ENCODE data around the gene PHACTR4. TPM values are rescaled to one million over a fixed set of nuclear protein-coding genes. Genes with fewer than 3 reads are reported as not detected.
"Not testable (repeated sequence)": the region's sequence is repeated elsewhere in the genome, so short reads cannot be mapped to it uniquely, and the experiment has no call there.

PHACTR4 gene
- total RNA-seq, 1 experiment from 2014 or later: 52.9 TPM

DNA sequence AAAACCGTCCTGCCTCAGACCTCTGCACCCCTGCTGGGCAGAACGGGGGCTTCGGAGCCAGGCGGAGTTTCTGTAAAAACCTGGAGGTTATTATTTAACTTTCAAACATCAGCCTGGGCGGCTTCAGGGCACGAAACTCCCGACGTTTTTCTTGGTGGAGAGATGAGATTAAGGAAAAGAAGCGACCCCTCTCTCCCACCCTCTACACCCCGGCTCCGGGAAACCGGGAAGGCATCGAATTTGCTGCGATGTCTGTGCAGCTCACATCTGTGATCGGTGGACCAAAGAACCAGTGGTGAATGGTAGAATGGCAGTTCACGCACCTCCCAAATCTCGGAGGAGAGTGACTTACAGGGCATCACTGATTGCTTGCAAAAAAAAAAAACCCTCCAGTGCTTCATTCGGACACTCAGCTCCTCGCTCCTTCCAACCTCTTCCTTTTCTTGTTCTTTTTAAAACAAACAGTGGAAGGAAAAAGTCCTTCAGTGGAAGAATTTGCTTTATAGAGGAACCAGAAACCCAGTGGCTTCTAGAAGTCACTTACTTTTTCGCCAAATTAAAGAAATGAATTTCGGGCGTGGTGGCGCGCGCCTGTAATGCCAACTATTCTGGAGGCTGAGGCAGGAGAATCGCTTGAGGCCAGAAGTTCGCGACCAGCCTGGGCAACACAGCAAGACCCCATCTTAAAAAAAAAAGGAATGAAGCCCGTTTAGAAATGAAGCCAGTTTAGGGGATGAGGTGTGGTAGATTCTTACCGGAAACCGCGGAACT lies 884 bp downstream of the PHACTR4 start (continued):
- no peak for TF ChIP-seq TCF7 (CRISPR knock-in tag; IDR thresholded peaks at IDR 0.05; ENCODE audit: low read depth)
- TF ChIP-seq, protein P1, sequence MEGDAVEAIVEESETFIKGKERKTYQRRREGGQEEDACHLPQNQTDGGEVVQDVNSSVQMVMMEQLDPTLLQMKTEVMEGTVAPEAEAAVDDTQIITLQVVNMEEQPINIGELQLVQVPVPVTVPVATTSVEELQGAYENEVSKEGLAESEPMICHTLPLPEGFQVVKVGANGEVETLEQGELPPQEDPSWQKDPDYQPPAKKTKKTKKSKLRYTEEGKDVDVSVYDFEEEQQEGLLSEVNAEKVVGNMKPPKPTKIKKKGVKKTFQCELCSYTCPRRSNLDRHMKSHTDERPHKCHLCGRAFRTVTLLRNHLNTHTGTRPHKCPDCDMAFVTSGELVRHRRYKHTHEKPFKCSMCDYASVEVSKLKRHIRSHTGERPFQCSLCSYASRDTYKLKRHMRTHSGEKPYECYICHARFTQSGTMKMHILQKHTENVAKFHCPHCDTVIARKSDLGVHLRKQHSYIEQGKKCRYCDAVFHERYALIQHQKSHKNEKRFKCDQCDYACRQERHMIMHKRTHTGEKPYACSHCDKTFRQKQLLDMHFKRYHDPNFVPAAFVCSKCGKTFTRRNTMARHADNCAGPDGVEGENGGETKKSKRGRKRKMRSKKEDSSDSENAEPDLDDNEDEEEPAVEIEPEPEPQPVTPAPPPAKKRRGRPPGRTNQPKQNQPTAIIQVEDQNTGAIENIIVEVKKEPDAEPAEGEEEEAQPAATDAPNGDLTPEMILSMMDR (IDR thresholded peaks at IDR 0.05): no peak
- no peak for TF ChIP-seq FOXP1 (CRISPR knock-in tag; IDR thresholded peaks at IDR 0.05; ENCODE audit: borderline replicate concordance)
- TF ChIP-seq GABPB1 (CRISPR knock-in tag; IDR thresholded peaks at IDR 0.05): no peak
- TF ChIP-seq, protein P2, sequence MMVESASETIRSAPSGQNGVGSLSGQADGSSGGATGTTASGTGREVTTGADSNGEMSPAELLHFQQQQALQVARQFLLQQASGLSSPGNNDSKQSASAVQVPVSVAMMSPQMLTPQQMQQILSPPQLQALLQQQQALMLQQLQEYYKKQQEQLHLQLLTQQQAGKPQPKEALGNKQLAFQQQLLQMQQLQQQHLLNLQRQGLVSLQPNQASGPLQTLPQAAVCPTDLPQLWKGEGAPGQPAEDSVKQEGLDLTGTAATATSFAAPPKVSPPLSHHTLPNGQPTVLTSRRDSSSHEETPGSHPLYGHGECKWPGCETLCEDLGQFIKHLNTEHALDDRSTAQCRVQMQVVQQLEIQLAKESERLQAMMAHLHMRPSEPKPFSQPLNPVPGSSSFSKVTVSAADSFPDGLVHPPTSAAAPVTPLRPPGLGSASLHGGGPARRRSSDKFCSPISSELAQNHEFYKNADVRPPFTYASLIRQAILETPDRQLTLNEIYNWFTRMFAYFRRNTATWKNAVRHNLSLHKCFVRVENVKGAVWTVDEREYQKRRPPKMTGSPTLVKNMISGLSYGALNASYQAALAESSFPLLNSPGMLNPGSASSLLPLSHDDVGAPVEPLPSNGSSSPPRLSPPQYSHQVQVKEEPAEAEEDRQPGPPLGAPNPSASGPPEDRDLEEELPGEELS (CRISPR knock-in tag; IDR thresholded peaks at IDR 0.05): no peak
- no peak for TF ChIP-seq TP53 (CRISPR knock-in tag; IDR thresholded peaks at IDR 0.05)
- TF ChIP-seq NR3C1 (CRISPR knock-in tag; conservative IDR thresholded peaks at IDR 0.05; ENCODE audit: low read depth): no peak

DNA sequence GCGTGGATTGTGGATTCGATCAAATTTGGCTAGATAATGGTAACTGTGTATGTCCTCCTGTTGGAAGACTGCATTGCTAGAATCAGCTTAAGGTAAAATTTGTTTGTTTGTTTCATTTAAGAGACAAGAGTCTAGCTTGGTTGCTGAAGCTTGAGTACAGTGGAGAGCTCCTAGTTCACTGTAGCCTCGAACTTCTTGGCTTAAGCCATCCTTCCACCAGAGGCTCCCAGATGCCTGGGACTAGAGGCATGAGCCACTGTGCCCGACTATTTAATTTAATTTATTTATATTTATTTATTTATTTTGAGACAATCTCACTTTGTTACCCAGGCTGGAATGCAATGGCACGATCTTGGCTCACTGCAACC lies 1.5 kb downstream of the PHACTR4 start:
- H3K4me3 Mint-ChIP-seq: peak overlapping the region; percentile 90

DNA sequence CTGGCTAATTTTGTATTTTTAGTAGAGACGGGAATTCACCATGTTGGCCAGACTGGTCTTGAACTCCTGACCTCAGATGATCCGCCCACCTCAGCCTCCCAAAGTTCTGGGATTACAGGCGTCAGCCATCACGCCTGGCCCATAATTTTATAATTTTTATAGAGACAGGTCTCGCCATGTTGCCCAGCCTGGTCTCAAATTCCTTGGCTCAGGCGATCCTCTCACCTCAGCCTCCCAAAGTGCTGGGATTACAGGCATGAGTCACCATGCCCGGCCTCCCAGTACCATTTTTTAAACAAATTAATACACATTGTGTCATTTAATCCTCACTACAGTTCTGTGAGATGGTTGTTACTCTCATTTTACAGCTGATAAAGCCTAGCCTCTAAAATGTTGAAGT lies 3.9 kb downstream of the PHACTR4 start:
- ATAC-seq; H3K4me3 Mint-ChIP-seq; DNase-seq (ENCODE audit: low spot score); H3K9me3 Mint-ChIP-seq; H3K27me3 Mint-ChIP-seq (ENCODE audit: low read depth); POLR2A ChIA-PET; H3K36me3 Mint-ChIP-seq; CTCF ChIA-PET: not testable (repeated sequence)
- Mint-ChIP-seq H3K27ac (peak overlapping the region; percentile 91; the same call in 1 of the 2 replicates), H3K4me1 (peaks cover 32% of the 10 kb centered on the region)

More for the DNA sequence above, 1.5 kb downstream of the PHACTR4 start:
- peak overlapping the region; percentile 95 for H3K27ac Mint-ChIP-seq
- no peak for TF ChIP-seq PRRX2 (CRISPR knock-in tag; IDR thresholded peaks at IDR 0.05)
- no peak for ATAC-seq
- H3K36me3 Mint-ChIP-seq: peaks cover 8% of the 10 kb centered on the region
- peaks cover 35% of the 10 kb centered on the region for H3K4me1 Mint-ChIP-seq
- no peaks in the 10 kb centered on the region for H3K9me3 Mint-ChIP-seq
- POLR2A ChIA-PET: no interaction called here
- DNase-seq (ENCODE audit: low spot score): no peak
- CTCF ChIA-PET: interaction anchor here (0.6 to 1.5 kb wide), 3 partner anchors 11 to 120 kb away, joined by 3 to 6 read pairs (median 3); no protein-coding TSS in a partner anchor
- no peaks in the 10 kb centered on the region for H3K27me3 Mint-ChIP-seq (ENCODE audit: low read depth)

DNA sequence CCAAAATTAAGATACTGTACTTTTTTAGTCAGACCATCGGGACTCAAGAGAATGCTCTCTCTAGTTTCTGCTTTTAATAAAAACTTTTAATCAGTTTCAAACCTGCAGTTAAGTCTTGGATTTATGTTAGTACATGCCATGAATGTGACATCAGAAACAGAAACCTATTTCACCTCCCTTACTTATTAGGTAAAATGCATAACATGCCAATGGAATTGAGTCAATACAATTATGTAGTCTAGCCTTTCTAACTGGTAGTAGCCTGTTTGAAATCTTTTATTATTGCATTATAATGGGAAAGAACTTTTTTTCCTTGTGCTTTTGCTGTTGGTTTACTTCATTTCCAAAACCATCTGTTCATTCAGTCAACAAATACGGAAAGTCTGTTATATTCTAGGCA lies 4.8 kb downstream of the PHACTR4 start:
- no peaks in the 10 kb centered on the region for H3K27me3 Mint-ChIP-seq (ENCODE audit: low read depth)
- ATAC-seq (no peak), DNase-seq (ENCODE audit: low spot score) (no peak)
- POLR2A ChIA-PET: interaction anchor here (0.6 kb wide), 1 partner anchor 148 kb away, joined by 3 read pairs; no protein-coding TSS in a partner anchor
- CTCF ChIA-PET: interaction anchor here (1.1 kb wide), 1 partner anchor 14 kb away, joined by 3 read pairs; no protein-coding TSS in a partner anchor
- H3K4me3 Mint-ChIP-seq: no peak overlapping the region
- no peaks in the 10 kb centered on the region for H3K9me3 Mint-ChIP-seq
- H3K36me3 Mint-ChIP-seq: peaks cover 11% of the 10 kb centered on the region
- peaks cover 26% of the 10 kb centered on the region for H3K4me1 Mint-ChIP-seq
- peak overlapping the region; percentile 91 for H3K27ac Mint-ChIP-seq
- TF ChIP-seq, protein P3, sequence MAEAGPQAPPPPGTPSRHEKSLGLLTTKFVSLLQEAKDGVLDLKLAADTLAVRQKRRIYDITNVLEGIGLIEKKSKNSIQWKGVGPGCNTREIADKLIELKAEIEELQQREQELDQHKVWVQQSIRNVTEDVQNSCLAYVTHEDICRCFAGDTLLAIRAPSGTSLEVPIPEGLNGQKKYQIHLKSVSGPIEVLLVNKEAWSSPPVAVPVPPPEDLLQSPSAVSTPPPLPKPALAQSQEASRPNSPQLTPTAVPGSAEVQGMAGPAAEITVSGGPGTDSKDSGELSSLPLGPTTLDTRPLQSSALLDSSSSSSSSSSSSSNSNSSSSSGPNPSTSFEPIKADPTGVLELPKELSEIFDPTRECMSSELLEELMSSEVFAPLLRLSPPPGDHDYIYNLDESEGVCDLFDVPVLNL (CRISPR knock-in tag; IDR thresholded peaks at IDR 0.05; ENCODE audit: borderline replicate concordance, low read depth): no peak
- TF ChIP-seq, protein P4, sequence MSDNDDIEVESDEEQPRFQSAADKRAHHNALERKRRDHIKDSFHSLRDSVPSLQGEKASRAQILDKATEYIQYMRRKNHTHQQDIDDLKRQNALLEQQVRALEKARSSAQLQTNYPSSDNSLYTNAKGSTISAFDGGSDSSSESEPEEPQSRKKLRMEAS (CRISPR knock-in tag; IDR thresholded peaks at IDR 0.05): no peak
- TF ChIP-seq SMAD4 (CRISPR knock-in tag; IDR thresholded peaks at IDR 0.05) (no peak), EMX1 (CRISPR knock-in tag; IDR thresholded peaks at IDR 0.05) (no peak), CBFB (CRISPR knock-in tag; IDR thresholded peaks at IDR 0.05; ENCODE audit: low read depth) (no peak), NR3C1 (CRISPR knock-in tag; conservative IDR thresholded peaks at IDR 0.05; ENCODE audit: low read depth) (no peak), PRRX2 (CRISPR knock-in tag; IDR thresholded peaks at IDR 0.05) (no peak), TEAD1 (CRISPR knock-in tag; IDR thresholded peaks at IDR 0.05) (no peak)
- TF ChIP-seq, protein P5, sequence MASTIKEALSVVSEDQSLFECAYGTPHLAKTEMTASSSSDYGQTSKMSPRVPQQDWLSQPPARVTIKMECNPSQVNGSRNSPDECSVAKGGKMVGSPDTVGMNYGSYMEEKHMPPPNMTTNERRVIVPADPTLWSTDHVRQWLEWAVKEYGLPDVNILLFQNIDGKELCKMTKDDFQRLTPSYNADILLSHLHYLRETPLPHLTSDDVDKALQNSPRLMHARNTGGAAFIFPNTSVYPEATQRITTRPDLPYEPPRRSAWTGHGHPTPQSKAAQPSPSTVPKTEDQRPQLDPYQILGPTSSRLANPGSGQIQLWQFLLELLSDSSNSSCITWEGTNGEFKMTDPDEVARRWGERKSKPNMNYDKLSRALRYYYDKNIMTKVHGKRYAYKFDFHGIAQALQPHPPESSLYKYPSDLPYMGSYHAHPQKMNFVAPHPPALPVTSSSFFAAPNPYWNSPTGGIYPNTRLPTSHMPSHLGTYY (CRISPR knock-in tag; IDR thresholded peaks at IDR 0.05): no peak
- TF ChIP-seq, protein P6, sequence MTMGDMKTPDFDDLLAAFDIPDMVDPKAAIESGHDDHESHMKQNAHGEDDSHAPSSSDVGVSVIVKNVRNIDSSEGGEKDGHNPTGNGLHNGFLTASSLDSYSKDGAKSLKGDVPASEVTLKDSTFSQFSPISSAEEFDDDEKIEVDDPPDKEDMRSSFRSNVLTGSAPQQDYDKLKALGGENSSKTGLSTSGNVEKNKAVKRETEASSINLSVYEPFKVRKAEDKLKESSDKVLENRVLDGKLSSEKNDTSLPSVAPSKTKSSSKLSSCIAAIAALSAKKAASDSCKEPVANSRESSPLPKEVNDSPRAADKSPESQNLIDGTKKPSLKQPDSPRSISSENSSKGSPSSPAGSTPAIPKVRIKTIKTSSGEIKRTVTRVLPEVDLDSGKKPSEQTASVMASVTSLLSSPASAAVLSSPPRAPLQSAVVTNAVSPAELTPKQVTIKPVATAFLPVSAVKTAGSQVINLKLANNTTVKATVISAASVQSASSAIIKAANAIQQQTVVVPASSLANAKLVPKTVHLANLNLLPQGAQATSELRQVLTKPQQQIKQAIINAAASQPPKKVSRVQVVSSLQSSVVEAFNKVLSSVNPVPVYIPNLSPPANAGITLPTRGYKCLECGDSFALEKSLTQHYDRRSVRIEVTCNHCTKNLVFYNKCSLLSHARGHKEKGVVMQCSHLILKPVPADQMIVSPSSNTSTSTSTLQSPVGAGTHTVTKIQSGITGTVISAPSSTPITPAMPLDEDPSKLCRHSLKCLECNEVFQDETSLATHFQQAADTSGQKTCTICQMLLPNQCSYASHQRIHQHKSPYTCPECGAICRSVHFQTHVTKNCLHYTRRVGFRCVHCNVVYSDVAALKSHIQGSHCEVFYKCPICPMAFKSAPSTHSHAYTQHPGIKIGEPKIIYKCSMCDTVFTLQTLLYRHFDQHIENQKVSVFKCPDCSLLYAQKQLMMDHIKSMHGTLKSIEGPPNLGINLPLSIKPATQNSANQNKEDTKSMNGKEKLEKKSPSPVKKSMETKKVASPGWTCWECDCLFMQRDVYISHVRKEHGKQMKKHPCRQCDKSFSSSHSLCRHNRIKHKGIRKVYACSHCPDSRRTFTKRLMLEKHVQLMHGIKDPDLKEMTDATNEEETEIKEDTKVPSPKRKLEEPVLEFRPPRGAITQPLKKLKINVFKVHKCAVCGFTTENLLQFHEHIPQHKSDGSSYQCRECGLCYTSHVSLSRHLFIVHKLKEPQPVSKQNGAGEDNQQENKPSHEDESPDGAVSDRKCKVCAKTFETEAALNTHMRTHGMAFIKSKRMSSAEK (CRISPR knock-in tag; IDR thresholded peaks at IDR 0.05; ENCODE audit: borderline replicate concordance): no peak
